ENCODE measurements around the gene MRPL2. TPM values are rescaled to one million over a fixed set of nuclear protein-coding genes. Genes with fewer than 3 reads are reported as not detected.

The MRPL2 gene
- total and polyA plus RNA-seq, 2 donors (not counting 1 experiment from before 2014, with no cell fraction given): 45.6 to 52.8 TPM

DNA sequence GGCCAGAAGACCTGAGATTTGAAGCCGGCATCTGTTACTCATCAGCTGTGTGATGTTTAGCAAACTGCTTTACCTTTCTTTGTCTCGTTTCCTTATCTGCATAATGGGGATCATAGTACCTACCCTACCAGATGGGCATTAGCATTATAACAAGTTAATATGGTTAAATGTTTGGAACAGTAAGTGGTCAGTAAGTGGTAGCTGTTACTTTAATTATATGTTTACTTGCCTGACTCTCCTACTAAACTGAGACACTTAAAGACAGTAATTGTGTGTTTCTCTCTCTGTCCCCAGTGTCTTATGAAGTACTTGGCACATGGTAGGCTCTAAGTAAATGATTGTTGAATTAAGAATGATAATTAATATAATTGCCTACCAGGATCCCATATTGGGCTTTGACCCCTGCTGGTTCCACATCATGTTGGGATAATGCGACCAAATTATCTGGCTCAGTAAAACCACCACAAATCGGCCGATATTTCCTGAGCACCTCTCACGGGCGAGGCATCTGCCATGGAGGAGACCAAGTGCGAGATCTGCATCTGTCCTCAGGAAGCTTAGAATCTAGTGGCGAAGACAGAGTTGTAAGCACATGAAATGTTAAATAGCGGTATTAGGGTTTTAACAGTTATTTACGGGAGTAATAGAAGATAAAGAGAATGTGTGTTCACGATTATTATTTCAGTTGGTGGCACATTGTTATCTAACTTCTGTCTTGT lies 48.3 kb upstream of the MRPL2 start:
- no peak for ATAC-seq (ENCODE audit: low read depth)
- CTCF ChIA-PET: no interaction called here
- no peak overlapping the region for H3K4me3 ChIP-seq (ENCODE audit: control extremely low read depth in 1 of 5, extremely low read depth in 1 of 5, insufficient read depth in 1 of 5, low read depth in 2 of 5, low read length in 4 of 5)
- no peaks in the 10 kb centered on the region for H3K79me2 ChIP-seq (ENCODE audit: control insufficient read depth, insufficient read depth, low read length)
- no peak overlapping the region for H3K27ac ChIP-seq (ENCODE audit: low read length in 2 of 2)
- POLR2A ChIA-PET: no interaction called here
- no peaks in the 10 kb centered on the region for H3K36me3 ChIP-seq (replicated peaks in 1 of 2; ENCODE audit: control extremely low read depth in 1 of 2, control insufficient read depth in 1 of 2, extremely low read depth in 1 of 2, insufficient read depth in 2 of 2, low read length in 1 of 2)
- Mint-ChIP-seq H3K4me3 (no peak overlapping the region), H3K4me1 (no peaks in the 10 kb centered on the region), H3K9me3 (ENCODE audit: insufficient read depth) (no peaks in the 10 kb centered on the region), H3K27ac (no peak overlapping the region), H3K27me3 (no peaks in the 10 kb centered on the region)
- no peak for DNase-seq
- no peak for TF ChIP-seq CTCF (IDR thresholded peaks at IDR 0.05)
- TF ChIP-seq EZH2 (IDR thresholded peaks at IDR 0.05; ENCODE audit: borderline replicate concordance, insufficient read depth, low read depth, low read length, poor library complexity, severe bottlenecking): no peak
- H2AFZ ChIP-seq (ENCODE audit: insufficient read depth, low read depth, low read length, poor library complexity, severe bottlenecking): no peak overlapping the region
- H4K20me1 ChIP-seq (ENCODE audit: control insufficient read depth, insufficient read depth, low read length, poor library complexity, severe bottlenecking): no peaks in the 10 kb centered on the region
- H3K9me3 ChIP-seq (ENCODE audit: control extremely low read depth in 1 of 3, control insufficient read depth in 2 of 3, insufficient read depth in 1 of 3, low read length in 2 of 3): no peaks in the 10 kb centered on the region
- H3K27me3 ChIP-seq (replicated peaks in 1 of 4; ENCODE audit: control extremely low read depth in 1 of 4, control insufficient read depth in 3 of 4, insufficient read depth in 4 of 4, low read length in 3 of 4): no peaks in the 10 kb centered on the region
- H3K4me2 ChIP-seq (replicated peaks; ENCODE audit: low read depth, low read length, poor library complexity, severe bottlenecking): no peak overlapping the region
- 98% methylated on average over 9 of the region's 12 CpGs for WGBS (ENCODE audit: insufficient coverage)
- intact Hi-C loops (cut with micrococcal nuclease): no loop called here
- H3K9ac ChIP-seq (ENCODE audit: low read length): no peak overlapping the region
- no peaks in the 10 kb centered on the region for H3K4me1 ChIP-seq (ENCODE audit: control insufficient read depth in 2 of 2, insufficient read depth in 2 of 2, low read length in 2 of 2)

- Histone ChIP-seq H3K27me3 (replicated peaks in 1 of 4; ENCODE audit: control extremely low read depth in 1 of 4, control insufficient read depth in 3 of 4, insufficient read depth in 4 of 4, low read length in 3 of 4) (no peaks in the 10 kb centered on the region), H3K4me3 (ENCODE audit: control extremely low read depth in 1 of 5, extremely low read depth in 1 of 5, insufficient read depth in 1 of 5, low read depth in 2 of 5, low read length in 4 of 5) (no peak overlapping the region), H3K27ac (ENCODE audit: low read length in 2 of 2) (no peak overlapping the region), H3K4me2 (replicated peaks; ENCODE audit: low read depth, low read length, poor library complexity, severe bottlenecking) (no peak overlapping the region), H3K36me3 (replicated peaks in 1 of 2; ENCODE audit: control extremely low read depth in 1 of 2, control insufficient read depth in 1 of 2, extremely low read depth in 1 of 2, insufficient read depth in 2 of 2, low read length in 1 of 2) (no peaks in the 10 kb centered on the region), H3K9me3 (ENCODE audit: control extremely low read depth in 1 of 3, control insufficient read depth in 2 of 3, insufficient read depth in 1 of 3, low read length in 2 of 3) (no peaks in the 10 kb centered on the region), H3K79me2 (ENCODE audit: control insufficient read depth, insufficient read depth, low read length) (no peaks in the 10 kb centered on the region), H4K20me1 (ENCODE audit: control insufficient read depth, insufficient read depth, low read length, poor library complexity, severe bottlenecking) (no peaks in the 10 kb centered on the region), H3K9ac (ENCODE audit: low read length) (no peak overlapping the region), H2AFZ (ENCODE audit: insufficient read depth, low read depth, low read length, poor library complexity, severe bottlenecking) (no peak overlapping the region), H3K4me1 (ENCODE audit: control insufficient read depth in 2 of 2, insufficient read depth in 2 of 2, low read length in 2 of 2) (no peaks in the 10 kb centered on the region)
- no peaks in the 10 kb centered on the region for H3K27me3 Mint-ChIP-seq
- CTCF ChIA-PET: no interaction called here
- H3K4me1 Mint-ChIP-seq: no peaks in the 10 kb centered on the region
- POLR2A ChIA-PET: no interaction called here
- TF ChIP-seq EZH2 (IDR thresholded peaks at IDR 0.05; ENCODE audit: borderline replicate concordance, insufficient read depth, low read depth, low read length, poor library complexity, severe bottlenecking): no peak
- no peak for TF ChIP-seq CTCF (IDR thresholded peaks at IDR 0.05)
- H3K27ac Mint-ChIP-seq: no peak overlapping the region
- no peaks in the 10 kb centered on the region for H3K9me3 Mint-ChIP-seq (ENCODE audit: insufficient read depth)
- 92% methylated on average over 3 of the region's 9 CpGs for WGBS (ENCODE audit: insufficient coverage)
- intact Hi-C loops (cut with micrococcal nuclease): no loop called here
- H3K4me3 Mint-ChIP-seq: no peak overlapping the region
- no peak for DNase-seq
- no peak for ATAC-seq (ENCODE audit: low read depth)
Observed at GRCh38 chr6:43105538-43106222, 46.4 kb upstream of the MRPL2 start.

All from B cell (primary cell).